BE2C (cell line): ENCODE data around the gene ATXN10.

Source experiments
- DNase-seq: peaks from one replicate; pipeline ENCODE4 v3.0.0-alpha.2; 2020
- H3K27me3 ChIP-seq: fragments of 250-450 bp; sonication (Bioruptor Pico); 2 replicates; pipeline ENCODE4 v1.5.1; 2020; ENCODE audit warnings: mild to moderate bottlenecking
- H3K36me3 ChIP-seq: fragments of 250-450 bp; sonication (Bioruptor Pico); 2 replicates; pipeline ENCODE4 v1.5.1; 2020; ENCODE audit warnings: mild to moderate bottlenecking
- H3K4me1 ChIP-seq: fragments of 250-450 bp; sonication (Bioruptor Pico); 2 replicates; pipeline ENCODE4 v1.5.1; 2020
- H3K4me3 ChIP-seq: 2 replicates; pipeline ENCODE4 v1.5.1; 2011; ENCODE audit warnings: low read depth, low read length
- H3K9me3 ChIP-seq: fragments of 250-450 bp; sonication (Bioruptor Pico); 2 replicates; pipeline ENCODE4 v1.5.1; 2020
- TF ChIP-seq, protein P1 (sequence below): IDR thresholded peaks from 2 replicates; pipeline ENCODE4 v1.5.1; 2012; ENCODE audit warnings: mild to moderate bottlenecking, low read depth, low read length

Gene ATXN10

DNA sequence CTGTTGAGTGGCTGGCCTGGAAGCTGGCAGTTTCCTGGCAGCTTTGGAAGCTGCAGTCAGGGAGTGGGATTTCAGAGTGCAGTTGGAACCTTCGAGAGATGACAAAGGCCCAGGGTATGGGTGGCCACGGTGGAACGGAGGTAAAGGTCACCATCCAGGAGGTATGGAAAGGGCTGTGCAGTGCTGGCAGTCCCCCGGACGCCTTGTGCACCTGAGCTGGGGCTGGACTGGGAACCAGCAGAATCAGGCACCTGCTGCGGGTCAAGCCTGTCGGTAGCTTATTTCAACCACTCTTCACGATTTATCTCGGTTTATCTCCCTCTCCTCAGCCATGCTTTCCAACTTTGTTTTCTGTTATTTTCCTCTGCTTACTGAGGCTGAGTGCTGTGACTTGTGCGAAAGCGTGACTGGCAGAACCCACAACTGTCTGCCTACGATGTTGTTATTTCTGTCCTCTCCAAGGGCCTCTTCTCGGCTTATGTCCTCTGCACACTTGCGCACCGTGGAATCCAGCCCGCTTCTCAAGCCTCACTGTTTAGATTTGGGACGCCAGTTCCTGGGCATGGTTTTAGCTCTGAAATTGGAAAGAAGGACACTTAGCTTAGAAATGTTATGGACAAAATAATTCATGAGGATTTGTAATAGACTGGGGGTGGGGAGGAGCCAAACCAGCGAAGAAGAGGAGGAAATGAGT lies 24.0 kb upstream of the ATXN10 start:
- Histone ChIP-seq H3K36me3 (no peaks in the 10 kb centered on the region), H3K4me1 (peaks cover under 1% of the 10 kb centered on the region; the same call in 1 of the 2 replicates), H3K4me3 (no peak overlapping the region), H3K9me3 (no peaks in the 10 kb centered on the region), H3K27me3 (no peaks in the 10 kb centered on the region)
- TF ChIP-seq, protein P1, sequence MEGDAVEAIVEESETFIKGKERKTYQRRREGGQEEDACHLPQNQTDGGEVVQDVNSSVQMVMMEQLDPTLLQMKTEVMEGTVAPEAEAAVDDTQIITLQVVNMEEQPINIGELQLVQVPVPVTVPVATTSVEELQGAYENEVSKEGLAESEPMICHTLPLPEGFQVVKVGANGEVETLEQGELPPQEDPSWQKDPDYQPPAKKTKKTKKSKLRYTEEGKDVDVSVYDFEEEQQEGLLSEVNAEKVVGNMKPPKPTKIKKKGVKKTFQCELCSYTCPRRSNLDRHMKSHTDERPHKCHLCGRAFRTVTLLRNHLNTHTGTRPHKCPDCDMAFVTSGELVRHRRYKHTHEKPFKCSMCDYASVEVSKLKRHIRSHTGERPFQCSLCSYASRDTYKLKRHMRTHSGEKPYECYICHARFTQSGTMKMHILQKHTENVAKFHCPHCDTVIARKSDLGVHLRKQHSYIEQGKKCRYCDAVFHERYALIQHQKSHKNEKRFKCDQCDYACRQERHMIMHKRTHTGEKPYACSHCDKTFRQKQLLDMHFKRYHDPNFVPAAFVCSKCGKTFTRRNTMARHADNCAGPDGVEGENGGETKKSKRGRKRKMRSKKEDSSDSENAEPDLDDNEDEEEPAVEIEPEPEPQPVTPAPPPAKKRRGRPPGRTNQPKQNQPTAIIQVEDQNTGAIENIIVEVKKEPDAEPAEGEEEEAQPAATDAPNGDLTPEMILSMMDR = no peak
- no peak for DNase-seq

DNA sequence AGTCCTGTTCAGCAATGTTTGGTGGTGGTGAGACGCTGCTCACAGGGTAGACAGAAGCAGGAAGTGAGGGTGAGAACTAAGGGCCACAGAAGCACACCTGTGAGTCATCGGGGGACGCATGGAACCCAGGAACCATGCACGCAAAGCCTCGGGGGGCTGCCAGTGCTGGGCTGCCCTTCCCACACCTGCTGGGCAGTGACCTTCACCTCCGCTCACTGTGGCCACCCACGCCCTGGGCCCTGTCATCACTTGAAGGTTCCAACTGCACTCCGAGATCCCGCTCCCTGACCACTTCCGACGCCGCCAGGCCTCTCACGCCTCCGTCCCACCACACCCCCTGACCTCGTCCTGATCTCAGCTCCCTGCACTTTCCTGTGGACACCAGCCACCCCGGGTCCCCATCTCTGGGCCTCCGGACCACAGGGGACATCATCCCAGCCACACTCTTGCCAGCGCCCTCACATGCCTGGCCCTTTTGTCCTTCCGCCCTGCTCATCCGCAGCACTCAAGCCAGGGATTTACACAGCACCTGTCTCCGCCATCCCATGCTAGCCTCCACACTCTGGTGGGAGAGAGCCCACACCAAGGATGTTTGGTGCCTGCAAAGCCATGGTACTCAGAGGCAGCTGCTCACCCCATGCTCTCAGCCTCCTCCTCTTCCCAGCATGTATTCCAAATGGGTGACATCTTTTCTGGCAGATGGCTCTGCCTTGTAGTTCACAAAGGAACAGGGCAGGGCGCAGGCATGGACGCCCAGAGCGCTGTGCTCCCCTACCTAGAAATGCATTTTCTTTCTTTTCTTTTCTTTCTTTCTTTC lies 23.1 kb upstream of the ATXN10 start:
- Histone ChIP-seq H3K4me3 (no peak overlapping the region), H3K9me3 (no peaks in the 10 kb centered on the region), H3K36me3 (no peaks in the 10 kb centered on the region), H3K27me3 (no peaks in the 10 kb centered on the region), H3K4me1 (peaks cover 6% of the 10 kb centered on the region; the same call in 1 of the 2 replicates)
- TF ChIP-seq, protein P1 = no peak
- DNase-seq = no peak

DNA sequence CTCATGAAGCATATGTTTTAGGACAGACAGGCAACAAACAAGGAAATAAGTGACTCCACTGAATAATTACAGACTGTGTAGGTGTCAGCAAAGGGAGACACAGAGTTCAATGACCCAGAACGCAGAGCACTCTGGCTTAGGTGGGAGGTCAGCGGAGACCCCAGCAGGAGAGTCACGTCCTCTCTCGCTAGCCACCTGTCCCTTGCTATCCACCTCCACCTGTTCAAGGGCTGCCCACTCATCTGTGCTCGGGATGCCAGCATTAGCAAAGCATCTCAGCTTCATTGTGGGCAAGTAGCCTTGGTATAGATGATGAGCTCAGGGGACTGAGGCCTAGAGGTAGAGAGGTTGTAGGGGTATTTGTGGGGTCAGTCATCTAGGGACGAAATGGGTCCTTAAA lies 21.8 kb upstream of the ATXN10 start:
- Histone ChIP-seq H3K4me1 (peaks cover 6% of the 10 kb centered on the region; the same call in 1 of the 2 replicates), H3K9me3 (no peaks in the 10 kb centered on the region), H3K36me3 (no peaks in the 10 kb centered on the region), H3K4me3 (no peak overlapping the region), H3K27me3 (no peaks in the 10 kb centered on the region)
- TF ChIP-seq, protein P1 = no peak
- no peak for DNase-seq

DNA sequence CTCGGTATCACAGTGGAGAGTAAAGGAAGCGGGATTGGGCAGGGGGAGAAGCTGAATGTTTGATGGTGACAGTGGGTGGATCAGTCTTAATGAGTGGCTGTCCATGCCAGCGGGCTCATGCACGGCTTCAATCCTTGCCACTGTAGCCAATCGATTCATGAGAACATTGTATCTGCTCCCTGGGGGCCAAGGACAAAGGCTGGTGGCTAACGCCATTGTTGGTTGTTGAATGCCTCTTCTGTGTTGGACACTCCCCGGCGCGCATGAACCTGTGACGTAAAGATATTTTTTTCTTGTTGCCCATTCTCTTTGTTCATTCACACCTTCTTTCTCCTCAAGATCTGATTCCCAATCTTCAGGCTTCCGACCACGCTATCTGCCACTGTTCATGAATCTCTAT lies 20.9 kb upstream of the ATXN10 start:
- Histone ChIP-seq H3K9me3 (no peaks in the 10 kb centered on the region), H3K4me1 (peaks cover 6% of the 10 kb centered on the region; the same call in 1 of the 2 replicates), H3K4me3 (no peak overlapping the region), H3K27me3 (no peaks in the 10 kb centered on the region), H3K36me3 (no peaks in the 10 kb centered on the region)
- TF ChIP-seq, protein P1 = no peak
- no peak for DNase-seq

DNA sequence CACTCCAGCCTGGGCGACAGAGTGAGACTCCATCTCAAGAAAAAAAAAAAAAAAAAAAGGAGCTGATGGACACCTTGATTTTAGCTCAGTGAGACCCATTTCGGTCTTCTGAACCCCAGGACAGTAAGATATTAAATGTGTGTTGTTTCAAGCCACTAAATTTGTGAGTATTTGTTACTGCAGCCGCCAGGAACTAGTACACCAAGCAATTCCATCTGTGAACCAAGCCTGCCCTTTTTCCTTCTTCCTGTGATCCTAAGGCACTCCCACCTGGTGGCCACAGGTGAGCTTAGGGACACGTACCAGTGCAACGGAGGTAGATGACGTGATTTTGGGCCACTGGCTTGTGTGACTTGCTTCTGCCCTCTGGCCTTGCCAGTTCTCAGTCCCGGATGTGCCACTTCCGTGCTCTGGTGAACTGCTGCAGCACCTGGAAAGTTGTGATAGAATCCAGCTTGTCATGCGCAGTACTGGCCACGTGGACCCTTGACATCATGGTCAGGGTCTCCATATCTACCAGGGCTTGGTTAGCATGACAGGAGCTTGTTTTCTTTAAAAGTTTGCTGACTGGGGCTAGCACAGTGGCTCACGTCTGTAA lies 19.6 kb upstream of the ATXN10 start:
- no peak overlapping the region for H3K4me3 ChIP-seq
- TF ChIP-seq, protein P1 = no peak
- H3K4me1 ChIP-seq = peaks cover 6% of the 10 kb centered on the region; the same call in 1 of the 2 replicates
- no peaks in the 10 kb centered on the region for H3K36me3 ChIP-seq
- no peaks in the 10 kb centered on the region for H3K27me3 ChIP-seq
- H3K9me3 ChIP-seq = no peaks in the 10 kb centered on the region
- DNase-seq = no peak
